Raji (cell line): ENCODE data around the gene MBTPS1.

ENCODE experiments used
- POLR2A ChIP-seq: IDR thresholded peaks from 2 replicates; pipeline ENCODE4 v1.6.1; 2011; ENCODE audit warnings: low read depth, low read length, control low read depth; ENCODE audit not compliant: insufficient read depth

The MBTPS1 gene

GRCh38 chr16:84091460-84091859 is 25.3 kb downstream of the MBTPS1 start:
- TF ChIP-seq POLR2A: no peak

DNA sequence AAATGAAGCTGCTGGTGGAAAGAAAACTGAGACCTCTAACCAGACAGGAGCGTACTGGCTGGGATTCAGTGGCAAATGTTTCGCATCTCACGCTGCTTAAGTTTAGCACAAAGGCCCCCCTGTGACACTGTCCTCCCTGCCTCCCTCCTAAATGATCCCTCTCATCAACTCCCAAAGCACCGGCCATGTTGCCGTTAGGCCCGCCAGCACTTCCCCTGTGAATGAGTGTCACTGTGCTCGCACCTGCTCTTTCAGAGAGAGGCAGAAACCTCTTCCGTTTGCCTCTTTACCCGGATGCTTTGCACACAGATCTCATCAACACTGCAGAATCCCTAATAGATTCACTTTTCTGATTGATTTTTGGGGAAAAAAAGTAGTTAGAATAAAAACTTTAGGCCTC is 26.5 kb downstream of the MBTPS1 start:
- TF ChIP-seq POLR2A: no peak

DNA sequence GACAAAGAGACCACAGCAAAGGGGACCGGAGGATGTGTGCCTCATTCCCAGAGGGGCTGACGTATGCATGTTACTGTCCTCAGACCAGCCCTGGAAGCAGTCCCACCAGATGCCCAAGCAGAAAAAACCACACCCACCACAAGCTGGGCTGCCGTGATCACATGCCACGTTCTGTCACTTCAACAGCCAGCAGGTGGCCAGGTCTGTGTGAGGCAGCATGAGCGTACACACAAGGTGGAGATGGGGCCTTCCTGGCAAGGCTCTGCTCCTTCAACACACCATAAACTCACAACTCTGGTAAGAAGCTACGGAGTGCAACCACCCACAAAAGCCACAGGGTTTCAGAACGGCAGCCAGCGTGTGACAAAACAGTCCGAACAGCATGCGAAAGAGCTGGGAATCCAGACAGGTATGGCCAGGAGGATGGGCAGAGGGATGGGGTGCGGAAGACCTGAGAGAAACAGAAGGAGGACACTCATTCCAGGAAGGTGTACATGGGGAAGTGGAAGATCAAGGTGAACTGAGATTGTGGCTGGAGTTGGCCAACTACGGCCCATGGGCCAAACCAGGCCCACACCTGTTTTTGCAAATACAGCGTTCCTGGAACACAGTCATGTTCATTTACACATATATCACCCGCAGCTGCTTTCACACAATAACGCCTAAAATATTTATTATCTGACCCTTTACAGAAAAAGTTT is 27.9 kb downstream of the MBTPS1 start:
- no peak for TF ChIP-seq POLR2A

- TF ChIP-seq POLR2A: no peak
These were observed 29.1 kb downstream of the MBTPS1 start for GRCh38 chr16:84087466-84088151.

DNA sequence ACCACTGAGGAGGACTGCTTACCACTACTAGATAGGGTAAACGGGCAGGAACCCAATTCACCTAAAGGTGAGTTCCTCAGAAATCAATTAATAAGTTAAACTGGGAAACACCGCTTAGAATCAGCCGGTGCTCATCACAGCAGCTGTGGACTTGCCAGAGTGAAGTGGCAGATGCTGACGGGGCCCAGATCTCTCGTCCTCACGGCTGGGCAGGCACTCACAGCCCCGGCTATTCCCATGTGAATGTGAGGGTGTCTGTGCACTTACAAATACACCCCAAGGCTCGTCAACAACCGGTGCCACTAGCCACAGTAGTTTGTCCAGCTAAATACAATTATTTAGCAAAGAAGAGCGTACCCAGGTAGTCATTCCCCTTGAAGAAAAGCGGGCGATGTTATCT is 29.7 kb downstream of the MBTPS1 start:
- TF ChIP-seq POLR2A: no peak

DNA sequence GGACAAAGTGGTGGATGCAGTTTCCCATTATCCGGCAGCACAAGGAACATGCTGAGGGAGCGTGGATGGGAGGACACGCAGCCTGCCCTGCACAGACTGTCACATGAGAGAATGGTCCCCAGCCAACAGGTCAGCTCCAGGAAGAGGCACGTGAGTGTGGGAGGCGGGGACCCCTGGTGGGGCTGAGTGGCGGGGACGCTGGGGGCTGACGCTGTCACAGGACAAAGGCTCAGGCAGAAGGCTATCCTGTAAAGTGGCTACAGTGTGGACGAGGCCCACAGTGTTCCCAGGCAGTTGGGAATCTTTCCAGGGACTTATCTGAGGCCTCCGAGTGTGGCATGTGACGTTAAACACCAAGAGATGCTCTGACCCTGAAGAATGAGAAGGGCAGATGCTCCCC is 30.4 kb downstream of the MBTPS1 start:
- no peak for TF ChIP-seq POLR2A

- no peak for TF ChIP-seq POLR2A
These were observed 31.0 kb downstream of the MBTPS1 start for GRCh38 chr16:84085773-84086172.

DNA sequence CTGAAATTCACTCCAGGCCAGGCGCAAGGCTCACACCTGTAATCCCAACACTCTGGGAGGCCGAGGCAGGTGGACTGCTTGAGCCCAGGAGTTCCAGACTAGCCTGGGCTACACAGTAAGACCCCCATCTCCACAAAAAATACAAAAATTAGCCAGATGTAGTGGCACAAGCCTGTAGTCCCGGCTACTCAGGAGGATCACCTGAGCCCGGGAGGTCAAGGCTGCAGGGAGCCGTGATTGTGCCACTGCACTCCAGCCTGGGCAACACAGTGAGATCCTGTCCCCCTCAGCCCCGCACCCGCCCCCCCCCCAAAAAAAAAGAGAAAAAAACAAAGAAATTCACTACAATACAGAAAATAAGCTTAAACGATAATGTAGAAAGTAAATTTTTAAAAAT is 31.5 kb downstream of the MBTPS1 start:
- TF ChIP-seq POLR2A: no peak

DNA sequence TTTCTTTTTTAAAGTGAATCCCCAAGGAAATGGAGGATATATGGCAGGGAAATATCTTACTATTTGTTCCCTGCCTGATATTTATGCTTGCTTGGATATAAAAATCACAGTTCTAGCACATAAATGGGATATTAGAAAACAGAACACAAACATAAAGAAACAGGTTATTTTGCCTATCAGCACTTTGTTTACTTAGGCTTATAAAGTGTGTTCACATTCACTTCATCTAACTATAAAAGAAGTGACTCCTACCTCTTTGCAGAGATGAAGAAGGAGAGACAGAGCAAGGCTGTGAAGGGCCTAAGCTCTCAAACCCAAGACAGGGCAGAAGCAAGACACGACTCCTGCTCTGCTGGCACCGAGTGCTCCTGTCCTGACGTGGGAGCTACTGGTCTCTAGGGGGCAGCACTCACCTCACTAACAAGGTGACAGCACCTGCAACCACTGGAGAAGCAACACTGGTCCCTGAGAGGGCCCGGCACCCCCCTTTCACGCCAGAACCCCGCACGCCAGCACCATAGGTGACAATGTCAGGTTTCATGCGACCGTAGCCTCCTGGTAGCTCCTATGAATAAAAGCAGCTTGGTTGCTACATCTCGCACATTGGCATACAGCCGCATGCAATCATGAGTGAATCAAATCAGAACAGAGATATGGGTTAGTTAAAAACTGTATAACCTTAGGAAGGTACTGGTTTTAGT is 32.0 kb downstream of the MBTPS1 start:
- TF ChIP-seq POLR2A: no peak

DNA sequence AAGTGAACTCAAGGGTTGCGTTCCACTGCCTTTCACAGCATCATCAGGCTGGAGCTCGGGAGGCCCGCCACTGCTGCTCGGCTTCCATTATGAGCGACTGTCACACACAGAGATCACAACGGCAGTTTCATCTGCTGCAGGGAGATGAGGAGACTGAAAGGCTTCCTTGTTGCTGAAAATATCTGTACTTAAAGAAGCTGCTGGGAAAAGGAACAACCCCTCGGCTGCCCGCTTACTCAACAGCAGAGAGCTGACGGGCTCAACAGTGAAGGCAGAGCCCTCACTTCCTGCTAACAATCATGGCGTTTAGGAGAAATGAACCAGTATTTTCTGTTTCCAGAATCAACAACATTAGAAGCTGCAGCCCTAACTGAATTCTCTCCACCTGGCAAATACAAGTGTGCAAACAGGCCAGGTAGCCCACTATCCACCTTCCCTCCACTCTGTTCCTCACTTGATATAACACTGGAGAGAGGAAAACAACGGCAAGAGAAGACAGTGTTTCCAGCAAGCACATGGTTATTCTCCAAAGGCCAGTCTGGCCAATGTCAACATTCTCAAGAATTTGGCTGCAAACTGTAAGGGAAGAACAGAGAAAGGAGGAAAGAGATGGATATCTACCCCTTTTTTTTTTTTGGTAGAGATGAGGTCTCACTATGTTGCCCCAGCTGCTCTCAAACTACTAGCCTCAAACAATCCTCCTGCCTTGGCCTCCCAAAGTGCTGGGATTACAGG is 33.7 kb downstream of the MBTPS1 start:
- TF ChIP-seq POLR2A: no peak

DNA sequence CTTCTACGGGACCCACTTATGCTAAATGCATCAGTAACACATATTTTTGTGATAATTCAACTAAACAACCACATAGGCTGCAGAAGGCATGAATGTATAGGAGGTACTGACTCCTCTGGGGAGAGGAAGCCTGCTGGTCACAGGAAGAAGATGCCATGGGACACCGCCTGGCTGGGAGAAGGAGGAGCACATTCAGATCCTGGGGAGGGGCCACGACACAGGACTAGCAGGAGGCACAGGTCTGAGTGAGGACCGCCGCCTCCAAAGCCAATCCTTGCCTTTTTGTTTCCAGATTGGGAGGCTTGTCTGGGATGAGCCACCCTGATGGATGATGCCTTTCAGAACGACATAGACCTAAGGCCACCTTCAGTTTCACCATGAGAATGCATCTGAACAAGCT is 34.6 kb downstream of the MBTPS1 start:
- no peak for TF ChIP-seq POLR2A

GRCh38 chr16:84081446-84081989 is 35.2 kb downstream of the MBTPS1 start:
- no peak for TF ChIP-seq POLR2A

DNA sequence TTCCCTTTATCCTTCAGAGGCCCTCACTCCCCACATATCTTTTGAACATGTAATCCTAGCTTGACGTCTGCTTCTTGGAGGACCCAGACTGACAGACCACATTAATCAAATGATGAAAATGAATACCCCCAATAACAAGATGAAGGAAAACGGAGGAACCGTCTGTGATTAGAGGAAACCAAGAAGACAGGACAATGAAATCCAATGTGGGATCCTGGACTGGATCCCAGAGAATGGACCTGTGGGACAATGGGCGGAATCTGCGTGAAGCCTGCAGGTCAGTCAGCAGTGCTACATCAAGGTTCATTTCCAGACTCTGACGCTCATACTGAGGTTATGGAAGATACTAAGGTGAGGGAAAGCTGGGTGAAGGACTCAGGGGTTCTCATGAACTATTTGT is 35.9 kb downstream of the MBTPS1 start:
- no peak for TF ChIP-seq POLR2A

DNA sequence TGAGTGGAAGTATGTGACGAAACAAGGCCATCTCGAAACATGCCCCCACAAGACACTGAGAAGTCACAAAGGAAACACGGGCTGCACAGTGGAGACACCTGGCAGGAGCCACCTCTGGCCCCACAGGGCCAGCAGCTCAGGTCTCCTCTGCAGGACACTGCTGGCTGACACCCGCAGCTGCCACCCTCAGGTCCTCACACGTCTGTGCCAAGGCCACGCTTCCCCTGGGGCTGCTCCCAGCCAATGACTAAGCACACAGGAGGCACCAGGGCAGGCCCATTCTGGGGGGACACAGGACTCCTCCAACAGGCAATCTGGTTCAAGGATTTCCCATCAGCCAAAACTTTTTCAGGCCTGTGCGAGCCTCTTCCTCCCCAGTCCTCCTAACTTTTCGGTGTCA is 36.4 kb downstream of the MBTPS1 start:
- no peak for TF ChIP-seq POLR2A

DNA sequence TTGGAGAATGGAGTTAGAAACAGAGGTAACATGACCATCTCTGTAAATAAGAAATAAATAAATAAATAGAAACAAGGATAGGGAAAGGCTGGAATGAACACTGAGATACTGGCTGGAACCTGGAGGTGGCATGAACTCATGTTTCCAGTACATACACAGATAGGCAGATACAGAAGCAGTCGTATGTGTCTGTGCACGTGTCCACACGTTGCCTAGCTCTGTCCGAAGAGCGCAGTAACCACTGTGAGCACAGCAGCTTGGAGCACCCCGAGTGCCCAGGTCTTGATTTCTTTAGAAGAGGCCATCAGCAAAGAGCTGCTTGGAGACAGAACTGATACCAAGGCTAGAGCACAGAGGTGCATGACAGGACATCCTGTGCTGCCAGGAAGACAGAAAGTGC is 37.1 kb downstream of the MBTPS1 start:
- no peak for TF ChIP-seq POLR2A
